WTC11 (cell line): Measurements from ENCODE around the gene KLHL41. TPM values are rescaled to one million over a fixed set of nuclear protein-coding genes. Genes with fewer than 3 reads are reported as not detected.

Source experiments
- ATAC-seq: fragments of 200-7000 bp; cut with Tn5 transposase; 2 replicates; pipeline ENCODE4 v1.10.0; 2021; ENCODE audit warnings: mild to moderate bottlenecking, moderate library complexity
- CTCF ChIA-PET: fragments of 300-600 bp; sonication (Branson Sonifier 250); formaldehyde crosslinking; loops from one replicate; lab custom pipeline; 2021; ENCODE audit warnings: antibody characterized with exemption; lab: Charles Lee
- POLR2A ChIA-PET: fragments of 350-600 bp; sonication (Branson Sonifier 250); formaldehyde crosslinking; loops from one replicate; lab custom pipeline; 2021; ENCODE audit warnings: antibody characterized with exemption; lab: Charles Lee
- DNase-seq: peaks from one replicate; pipeline ENCODE4 v3.0.0; 2021; ENCODE audit warnings: low spot score
- H3K27ac Mint-ChIP-seq: 2 replicates; pipeline ENCODE4 v1.8.0; 2021; ENCODE audit warnings: mixed read lengths
- H3K27me3 Mint-ChIP-seq: 2 replicates; pipeline ENCODE4 v1.8.0; 2021; ENCODE audit warnings: low read depth, mild to moderate bottlenecking, moderate library complexity, mixed read lengths
- H3K36me3 Mint-ChIP-seq: 2 replicates; pipeline ENCODE4 v1.8.0; 2021; ENCODE audit warnings: mixed read lengths
- H3K4me1 Mint-ChIP-seq: 2 replicates; pipeline ENCODE4 v1.8.0; 2022; ENCODE audit warnings: mixed read lengths
- H3K4me3 Mint-ChIP-seq: 2 replicates; pipeline ENCODE4 v1.8.0; 2021; ENCODE audit warnings: mild to moderate bottlenecking, moderate library complexity, mixed read lengths
- H3K9me3 Mint-ChIP-seq: 2 replicates; pipeline ENCODE4 v1.8.0; 2021; ENCODE audit warnings: mixed read lengths
- ATF2 ChIP-seq: sonication (generic); formaldehyde crosslinking; IDR thresholded peaks from 2 replicates; pipeline ENCODE4 v1.8.1; 2022; ENCODE audit warnings: low read depth, missing genetic modification reagents, borderline replicate concordance
- CBFB ChIP-seq: sonication (generic); formaldehyde crosslinking; IDR thresholded peaks from 2 replicates; pipeline ENCODE4 v1.8.1; 2022; ENCODE audit warnings: mild to moderate bottlenecking, low read depth, missing genetic modification reagents
- E2F1 ChIP-seq: sonication (generic); formaldehyde crosslinking; IDR thresholded peaks from 2 replicates; pipeline ENCODE4 v1.8.0; 2022; ENCODE audit warnings: mild to moderate bottlenecking, missing genetic modification reagents
- E2F5 ChIP-seq: sonication (generic); formaldehyde crosslinking; IDR thresholded peaks from 2 replicates; pipeline ENCODE4 v1.8.1; 2022; ENCODE audit warnings: mild to moderate bottlenecking, moderate library complexity, missing genetic modification reagents
- GABPB1 ChIP-seq: sonication (generic); formaldehyde crosslinking; IDR thresholded peaks from 2 replicates; pipeline ENCODE4 v1.8.1; 2023; ENCODE audit warnings: mild to moderate bottlenecking, missing genetic modification reagents
- HMGA2 ChIP-seq: fragments of 250-450 bp; sonication (Bioruptor Pico); IDR thresholded peaks from 2 replicates; pipeline ENCODE4 v1.4.0; 2021; ENCODE audit warnings: mild to moderate bottlenecking, moderate library complexity
- IRF1 ChIP-seq: sonication (generic); formaldehyde crosslinking; IDR thresholded peaks from 2 replicates; pipeline ENCODE4 v1.8.0; 2023; ENCODE audit warnings: missing genetic modification reagents
- JUN ChIP-seq: sonication (generic); formaldehyde crosslinking; IDR thresholded peaks from 2 replicates; pipeline ENCODE4 v1.8.0; 2023; ENCODE audit warnings: mild to moderate bottlenecking, missing genetic modification reagents
- MXD4 ChIP-seq: fragments of 250-450 bp; sonication (Bioruptor Pico); IDR thresholded peaks from 2 replicates; pipeline ENCODE4 v1.8.0; 2021; ENCODE audit warnings: mild to moderate bottlenecking, moderate library complexity, borderline replicate concordance
- NR2C2 ChIP-seq: sonication (generic); formaldehyde crosslinking; IDR thresholded peaks from 2 replicates; pipeline ENCODE4 v1.8.0; 2022; ENCODE audit warnings: mild to moderate bottlenecking, missing genetic modification reagents
- OVOL2 ChIP-seq: fragments of 250-450 bp; sonication (Bioruptor Pico); IDR thresholded peaks from 2 replicates; pipeline ENCODE4 v1.9.0; 2021; ENCODE audit warnings: mild to moderate bottlenecking, borderline replicate concordance
- PRRX2 ChIP-seq: fragments of 250-450 bp; sonication (Bioruptor Pico); IDR thresholded peaks from 2 replicates; pipeline ENCODE4 v1.8.0; 2021; ENCODE audit warnings: mild to moderate bottlenecking
- SOX15 ChIP-seq: fragments of 250-450 bp; sonication (Bioruptor Pico); IDR thresholded peaks from 2 replicates; pipeline ENCODE4 v1.9.0; 2021; ENCODE audit warnings: mild to moderate bottlenecking
- TEAD4 ChIP-seq: sonication (generic); formaldehyde crosslinking; IDR thresholded peaks from 2 replicates; pipeline ENCODE4 v1.8.0; 2022; ENCODE audit warnings: mild to moderate bottlenecking, missing genetic modification reagents
- TP53 ChIP-seq: sonication (generic); formaldehyde crosslinking; IDR thresholded peaks from 2 replicates; pipeline ENCODE4 v1.8.1; 2023; ENCODE audit warnings: mild to moderate bottlenecking, missing genetic modification reagents
- ZNF121 ChIP-seq: sonication (generic); formaldehyde crosslinking; IDR thresholded peaks from 2 replicates; pipeline ENCODE4 v1.8.0; 2023; ENCODE audit warnings: missing genetic modification reagents
- ZNF416 ChIP-seq: fragments of 250-450 bp; sonication (Bioruptor Pico); IDR thresholded peaks from 2 replicates; pipeline ENCODE4 v1.9.0; 2021; ENCODE audit warnings: mild to moderate bottlenecking, inconsistent platforms
- ZSCAN18 ChIP-seq: fragments of 250-450 bp; sonication (Bioruptor Pico); IDR thresholded peaks from 2 replicates; pipeline ENCODE4 v2.1.2; 2022; ENCODE audit warnings: mild to moderate bottlenecking, moderate library complexity
- total RNA-seq: library from RNA; stranded (reverse); gene quantifications from 3 replicates; pipeline ENCODE4 v1.2.3, GENCODE V29; 2021
- TF ChIP-seq, protein P1 (sequence below): sonication (generic); formaldehyde crosslinking; IDR thresholded peaks from 2 replicates; pipeline ENCODE4 v1.8.0; 2022; ENCODE audit warnings: mild to moderate bottlenecking, missing genetic modification reagents
- TF ChIP-seq, protein P2 (sequence below): fragments of 250-450 bp; sonication (Bioruptor Pico); IDR thresholded peaks from 2 replicates; pipeline ENCODE4 v1.9.0; 2021; ENCODE audit warnings: moderate library complexity, mild to moderate bottlenecking, inconsistent platforms, borderline replicate concordance
- TF ChIP-seq, protein P3 (sequence below): sonication (generic); formaldehyde crosslinking; IDR thresholded peaks from 2 replicates; pipeline ENCODE4 v1.8.0; 2022; ENCODE audit warnings: mild to moderate bottlenecking, missing genetic modification reagents

The KLHL41 gene
- total RNA-seq, 1 experiment from 2014 or later, result not detected

DNA sequence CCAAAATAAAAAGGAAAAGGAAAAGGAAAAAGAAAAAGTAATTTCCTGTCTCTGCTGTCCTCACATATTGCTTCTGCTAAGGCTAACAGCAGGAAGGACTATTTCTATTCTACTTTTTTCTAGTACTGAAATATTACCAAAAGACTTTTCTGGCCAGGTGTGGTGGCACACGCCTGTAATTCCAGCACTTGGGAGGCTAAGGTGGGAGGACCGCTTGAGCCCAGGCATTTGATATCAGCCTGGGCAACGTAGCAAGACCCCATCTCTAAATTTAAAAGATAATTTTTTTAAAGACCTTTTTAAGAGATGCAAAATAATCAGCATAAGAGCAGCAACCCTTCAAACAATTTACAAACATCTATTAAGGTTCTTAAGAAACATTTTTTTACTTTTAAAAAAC lies 32.9 kb downstream of the KLHL41 start (continued):
- TF ChIP-seq, protein P1, sequence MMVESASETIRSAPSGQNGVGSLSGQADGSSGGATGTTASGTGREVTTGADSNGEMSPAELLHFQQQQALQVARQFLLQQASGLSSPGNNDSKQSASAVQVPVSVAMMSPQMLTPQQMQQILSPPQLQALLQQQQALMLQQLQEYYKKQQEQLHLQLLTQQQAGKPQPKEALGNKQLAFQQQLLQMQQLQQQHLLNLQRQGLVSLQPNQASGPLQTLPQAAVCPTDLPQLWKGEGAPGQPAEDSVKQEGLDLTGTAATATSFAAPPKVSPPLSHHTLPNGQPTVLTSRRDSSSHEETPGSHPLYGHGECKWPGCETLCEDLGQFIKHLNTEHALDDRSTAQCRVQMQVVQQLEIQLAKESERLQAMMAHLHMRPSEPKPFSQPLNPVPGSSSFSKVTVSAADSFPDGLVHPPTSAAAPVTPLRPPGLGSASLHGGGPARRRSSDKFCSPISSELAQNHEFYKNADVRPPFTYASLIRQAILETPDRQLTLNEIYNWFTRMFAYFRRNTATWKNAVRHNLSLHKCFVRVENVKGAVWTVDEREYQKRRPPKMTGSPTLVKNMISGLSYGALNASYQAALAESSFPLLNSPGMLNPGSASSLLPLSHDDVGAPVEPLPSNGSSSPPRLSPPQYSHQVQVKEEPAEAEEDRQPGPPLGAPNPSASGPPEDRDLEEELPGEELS (CRISPR knock-in tag), result no peak
- no peak for TF ChIP-seq TP53 (CRISPR knock-in tag)
- TF ChIP-seq JUN (CRISPR knock-in tag), result no peak
- TF ChIP-seq CBFB (CRISPR knock-in tag), result no peak
- no peak for TF ChIP-seq ZNF416 (CRISPR knock-in tag)

GRCh38 chr2:169546756-169547155 lies 37.3 kb downstream of the KLHL41 start:
- POLR2A ChIA-PET, result no interaction called here
- Mint-ChIP-seq H3K4me3 (no peak overlapping the region), H3K27ac (no peak overlapping the region; the same call in 1 of the 2 replicates)
- DNase-seq, result no peak
- ATAC-seq, result no peak
- TF ChIP-seq TEAD4 (no peak), SOX15 (CRISPR knock-in tag) (no peak), GABPB1 (no peak), HMGA2 (CRISPR knock-in tag) (no peak), NR2C2 (CRISPR knock-in tag) (no peak), OVOL2 (CRISPR knock-in tag) (no peak), ZNF121 (CRISPR knock-in tag) (no peak), ZSCAN18 (CRISPR knock-in tag) (no peak), MXD4 (CRISPR knock-in tag) (no peak), ATF2 (CRISPR knock-in tag) (no peak), E2F5 (CRISPR knock-in tag) (no peak)
- TF ChIP-seq, protein P2, sequence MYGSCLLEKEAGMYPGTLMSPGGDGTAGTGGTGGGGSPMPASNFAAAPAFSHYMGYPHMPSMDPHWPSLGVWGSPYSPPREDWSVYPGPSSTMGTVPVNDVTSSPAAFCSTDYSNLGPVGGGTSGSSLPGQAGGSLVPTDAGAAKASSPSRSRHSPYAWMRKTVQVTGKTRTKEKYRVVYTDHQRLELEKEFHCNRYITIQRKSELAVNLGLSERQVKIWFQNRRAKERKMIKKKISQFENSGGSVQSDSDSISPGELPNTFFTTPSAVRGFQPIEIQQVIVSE (CRISPR knock-in tag), result no peak
- TF ChIP-seq, all 79 proteins: peak for 0
- Mint-ChIP-seq H3K27me3 (no peaks in the 10 kb centered on the region), H3K9me3 (no peaks in the 10 kb centered on the region), H3K36me3 (peaks cover 45% of the 10 kb centered on the region), H3K4me1 (peaks cover 2% of the 10 kb centered on the region)
- CTCF ChIA-PET, result no interaction called here

DNA sequence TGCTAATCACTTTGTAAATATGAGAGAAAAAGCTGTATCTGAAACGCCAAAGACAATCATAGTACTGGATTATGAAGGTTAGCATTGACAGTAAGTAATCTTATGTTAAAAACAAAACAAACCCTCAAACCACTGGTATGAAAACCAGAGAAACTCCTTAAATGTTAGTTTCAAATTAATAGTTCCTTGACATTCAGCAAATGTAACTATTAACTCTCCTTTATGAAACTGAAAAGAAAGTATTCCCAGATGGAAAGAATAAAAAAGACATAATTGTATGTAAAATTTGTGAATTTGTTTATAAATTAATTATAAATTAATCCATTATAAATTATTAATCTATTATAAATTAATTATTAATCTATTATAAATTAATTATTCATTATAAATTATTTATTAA lies 51.9 kb downstream of the KLHL41 start:
- TF ChIP-seq IRF1 (CRISPR knock-in tag), result no peak
- TF ChIP-seq HMGA2 (CRISPR knock-in tag), result peak; percentile 73; the same call in 1 of the 2 replicates
- no peak for TF ChIP-seq E2F5 (CRISPR knock-in tag)
- TF ChIP-seq E2F1 (CRISPR knock-in tag), result no peak
- TF ChIP-seq PRRX2 (CRISPR knock-in tag), result no peak
- TF ChIP-seq, protein P3, sequence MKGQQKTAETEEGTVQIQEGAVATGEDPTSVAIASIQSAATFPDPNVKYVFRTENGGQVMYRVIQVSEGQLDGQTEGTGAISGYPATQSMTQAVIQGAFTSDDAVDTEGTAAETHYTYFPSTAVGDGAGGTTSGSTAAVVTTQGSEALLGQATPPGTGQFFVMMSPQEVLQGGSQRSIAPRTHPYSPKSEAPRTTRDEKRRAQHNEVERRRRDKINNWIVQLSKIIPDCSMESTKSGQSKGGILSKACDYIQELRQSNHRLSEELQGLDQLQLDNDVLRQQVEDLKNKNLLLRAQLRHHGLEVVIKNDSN, result no peak
- ChIA-PET POLR2A (no interaction called here), CTCF (no interaction called here)
- Mint-ChIP-seq H3K4me3 (no peak overlapping the region), H3K27me3 (no peaks in the 10 kb centered on the region), H3K9me3 (peaks cover 6% of the 10 kb centered on the region; the same call in 1 of the 2 replicates), H3K4me1 (no peaks in the 10 kb centered on the region), H3K27ac (no peak overlapping the region), H3K36me3 (peaks cover 50% of the 10 kb centered on the region)
- DNase-seq (no peak), ATAC-seq (no peak)
